Measurements from ENCODE around the gene YPEL5. TPM values are rescaled to one million over a fixed set of nuclear protein-coding genes. Genes with fewer than 3 reads are reported as not detected.

Gene YPEL5
- total and polyA plus RNA-seq, 10 of the 15 experiments (the other 5 are each of a cell fraction or from before 2014, with no cell fraction given), result 18.8 to 47.3 (median 21.7) TPM

GRCh38 chr2:30139131-30139870, 7.5 kb upstream of the YPEL5 start (continued):
- TF ChIP-seq SKIL (IDR thresholded peaks at IDR 0.05; ENCODE audit: low read depth, poor library complexity, severe bottlenecking), result no peak
- TF ChIP-seq RCOR1 (conservative IDR thresholded peaks at IDR 0.05; ENCODE audit: low read depth, low read length), result no peak
- TF ChIP-seq GABPA (IDR thresholded peaks at IDR 0.05; ENCODE audit: low read depth), result 0 out of 2 replicates have a peak, but pooled peaks have one; percentile 35
- TF ChIP-seq CEBPB (IDR thresholded peaks at IDR 0.05; ENCODE audit: borderline replicate concordance in 1 of 2, low read depth in 2 of 2, low read length in 2 of 2), result no peak
- TF ChIP-seq FOS (IDR thresholded peaks at IDR 0.05; ENCODE audit: borderline replicate concordance, extremely low read depth, insufficient read length), result no peak
- TF ChIP-seq POLR2AphosphoS5 (IDR thresholded peaks at IDR 0.05; ENCODE audit: low read length), result no peak
- TF ChIP-seq ESRRA (IDR thresholded peaks at IDR 0.05; ENCODE audit: low read length), result no peak
- no peak for TF ChIP-seq RUNX3 (IDR thresholded peaks at IDR 0.05; ENCODE audit: low read length)
- TF ChIP-seq RELB (IDR thresholded peaks at IDR 0.05; ENCODE audit: low read depth), result no peak
- no peak for TF ChIP-seq ATF2 (IDR thresholded peaks at IDR 0.05; ENCODE audit: low read length)
- TF ChIP-seq IRF4 (IDR thresholded peaks at IDR 0.05; ENCODE audit: low read depth, low read length), result no peak
- TF ChIP-seq SIX5 (IDR thresholded peaks at IDR 0.05; ENCODE audit: low read depth, low read length, severe bottlenecking), result no peak
- no peak for TF ChIP-seq BCL3 (IDR thresholded peaks at IDR 0.05; ENCODE audit: borderline replicate concordance, insufficient read depth, low read depth, low read length, poor library complexity, severe bottlenecking)
- TF ChIP-seq TBL1XR1 (IDR thresholded peaks at IDR 0.05; ENCODE audit: low read depth, low read length), result no peak
- peak; percentile 67; the same call in 1 of the 2 replicates for TF ChIP-seq TCF12 (IDR thresholded peaks at IDR 0.05; ENCODE audit: low read depth, low read length)
- TF ChIP-seq SUPT20H (IDR thresholded peaks at IDR 0.05; ENCODE audit: borderline replicate concordance, control insufficient read depth, low read depth, low read length), result no peak
- no peak for TF ChIP-seq ZNF687 (IDR thresholded peaks at IDR 0.05)
- no peak for TF ChIP-seq STAT1 (conservative IDR thresholded peaks at IDR 0.05)
- 0 out of 2 replicates have a peak, but pooled peaks have one; percentile 16 for TF ChIP-seq RAD21 (IDR thresholded peaks at IDR 0.05; ENCODE audit: insufficient read depth, low read depth, low read length)

Data from GM12878 (cell line).